Endothelial cell of umbilical vein (primary cell): ENCODE results near the gene GPR139. TPM values are rescaled to one million over a fixed set of nuclear protein-coding genes. Genes with fewer than 3 reads are reported as not detected.

Experiments
- BruUV-seq: library from RNA; stranded (reverse); fragments of 400-500 nt; replicated peaks from 2 replicates; lab custom pipeline; 2021; lab: Mats Ljungman, UMichigan
- CTCF ChIA-PET: fragments of 300-600, 350-600 bp; sonication (Branson Sonifier 250); formaldehyde crosslinking; loops from one replicate; lab custom pipeline; 2021; ENCODE audit warnings: antibody characterized with exemption, inconsistent platforms; lab: Charles Lee
- POLR2A ChIA-PET: fragments of 300-600, 350-600 bp; sonication (Branson Sonifier 250); formaldehyde crosslinking; loops from one replicate; lab custom pipeline; 2021; ENCODE audit warnings: antibody characterized with exemption, inconsistent platforms; lab: Charles Lee
- DNase-seq: peaks from one replicate; pipeline ENCODE4 v3.0.0-alpha.2; 2011; ENCODE audit warnings: low read depth, low spot score
- FAIRE-seq: peaks from 2 replicates; lab custom pipeline; 2011; peaks lifted over from hg19 to GRCh38; lab: Jason Lieb, UNC
- H2AFZ ChIP-seq: 2 replicates; pipeline ENCODE4 v1.6.0; 2012; ENCODE audit warnings: low read depth, low read length, control low read depth, inconsistent platforms
- H3K27ac ChIP-seq: 2 replicates; pipeline ENCODE4 v1.5.1; 2011; ENCODE audit warnings: low read depth, mild to moderate bottlenecking, control low read depth, low read length, moderate library complexity; ENCODE audit not compliant: insufficient read depth
- H3K27me3 ChIP-seq, 2 experiments: 2 replicates each; pipeline versions ENCODE4 v1.6.0 to v1.6.1; 2011; ENCODE audit warnings: low read length in 2 of 2, mixed read lengths in 1 of 2; ENCODE audit not compliant: control insufficient read depth in 2 of 2, insufficient read depth in 2 of 2
- H3K36me3 ChIP-seq, 2 experiments: 2 replicates in 1 of 2; 3 replicates in 1 of 2; pipeline ENCODE4 v1.5.1; 2011; ENCODE audit warnings: low read length in 2 of 2, mild to moderate bottlenecking in 1 of 2, moderate library complexity in 1 of 2; ENCODE audit not compliant: control insufficient read depth in 2 of 2, insufficient read depth in 2 of 2; ENCODE audit errors: extremely low read depth in 1 of 2
- H3K4me1 ChIP-seq: 3 replicates; pipeline ENCODE4 v1.5.1; 2011; ENCODE audit warnings: mild to moderate bottlenecking, low read length; ENCODE audit not compliant: control insufficient read depth, insufficient read depth; ENCODE audit errors: extremely low read depth
- H3K4me2 ChIP-seq: 2 replicates; pipeline ENCODE4 v1.6.1; 2011; ENCODE audit warnings: low read length, control low read depth, mixed read lengths; ENCODE audit not compliant: insufficient read depth
- H3K4me3 ChIP-seq, 3 experiments: fragments of 200-600 bp in 1 of 3; sonication (generic), shearing (Covaris generic) in 1 of 3; replicated peaks in 1 of 3; 2 replicates each; pipeline ENCODE4 v1.5.1; 2011 to 2016; ENCODE audit warnings: control low read depth in 3 of 3, low read length in 3 of 3, mild to moderate bottlenecking in 2 of 3, inconsistent platforms in 1 of 3, low read depth in 1 of 3, moderate library complexity in 1 of 3; ENCODE audit not compliant: insufficient read depth in 1 of 3
- H3K79me2 ChIP-seq: 2 replicates; pipeline ENCODE4 v1.6.0; 2012; ENCODE audit warnings: low read length, inconsistent platforms; ENCODE audit not compliant: control insufficient read depth, insufficient read depth
- H3K9ac ChIP-seq: replicated peaks from 2 replicates; pipeline ENCODE3; 2011; ENCODE audit warnings: low read length, control low read depth; ENCODE audit not compliant: insufficient read depth; ENCODE audit errors: extremely low read depth
- H3K9me1 ChIP-seq: replicated peaks from 3 replicates; pipeline ENCODE4 v1.6.0; 2011; ENCODE audit warnings: mild to moderate bottlenecking, low read length; ENCODE audit not compliant: control insufficient read depth, insufficient read depth; ENCODE audit errors: extremely low read depth
- H3K9me3 ChIP-seq: replicated peaks from 2 replicates; pipeline ENCODE4 v1.5.1; 2012; ENCODE audit warnings: low read length, inconsistent platforms; ENCODE audit not compliant: control insufficient read depth, insufficient read depth
- H4K20me1 ChIP-seq: replicated peaks from 2 replicates; pipeline ENCODE3; 2011; ENCODE audit warnings: mild to moderate bottlenecking, low read length; ENCODE audit not compliant: control insufficient read depth, insufficient read depth; ENCODE audit errors: extremely low read depth
- GATA2 ChIP-seq: IDR thresholded peaks from 2 replicates; pipeline ENCODE4 v1.7.0; 2011; ENCODE audit warnings: low read depth, mild to moderate bottlenecking, moderate library complexity, mixed read lengths, low read length; ENCODE audit not compliant: insufficient read length, insufficient read depth
- MYC ChIP-seq: IDR thresholded peaks from one replicate; pipeline ENCODE4 v1.6.1; 2011; ENCODE audit warnings: mild to moderate bottlenecking, low read depth, low read length
- POLR2A ChIP-seq: IDR thresholded peaks from 2 replicates; pipeline ENCODE4 v1.6.1; 2012; ENCODE audit warnings: low read depth, mild to moderate bottlenecking, control low read depth, low read length
- dilution Hi-C: fragments of 300-500 bp; cut with MboI; formaldehyde crosslinking; loops from one replicate; pipeline ENCODE4 v1.15.0; 2019; ENCODE audit warnings: low sequenced_read_pairs; ENCODE audit not compliant: extremely low pct_ligation_motif_present
- intact Hi-C: fragments of 100-400 bp; cut with micrococcal nuclease; formaldehyde crosslinking; loops from one replicate; pipeline ENCODE4 v1.10.0; 2022
- polyA plus RNA-seq, 4 experiments: library from polyadenylated mRNA; depleted of rRNA in 3 of 4; stranded (reverse) in 3 of 4; unstranded in 1 of 4; fragments of >200 nt; gene quantifications; 2 replicates each; pipeline versions ENCODE4 v1.2.1 to v1.2.3, GENCODE V29; 2011 to 2012; ENCODE audit warnings: missing spikeins in 1 of 4
- total RNA-seq: library from RNA; stranded (reverse); gene quantifications from 2 replicates; pipeline ENCODE4 v1.2.3, GENCODE V29; 2021
- TF ChIP-seq, protein P1 (sequence below): IDR thresholded peaks from 2 replicates; pipeline ENCODE4 v1.6.1; 2011; ENCODE audit not compliant: insufficient read depth, insufficient read length

The GPR139 gene
- total and polyA plus RNA-seq, 2 donors (not counting 3 experiments of a cell fraction or from before 2014, with no cell fraction given): not detected

DNA sequence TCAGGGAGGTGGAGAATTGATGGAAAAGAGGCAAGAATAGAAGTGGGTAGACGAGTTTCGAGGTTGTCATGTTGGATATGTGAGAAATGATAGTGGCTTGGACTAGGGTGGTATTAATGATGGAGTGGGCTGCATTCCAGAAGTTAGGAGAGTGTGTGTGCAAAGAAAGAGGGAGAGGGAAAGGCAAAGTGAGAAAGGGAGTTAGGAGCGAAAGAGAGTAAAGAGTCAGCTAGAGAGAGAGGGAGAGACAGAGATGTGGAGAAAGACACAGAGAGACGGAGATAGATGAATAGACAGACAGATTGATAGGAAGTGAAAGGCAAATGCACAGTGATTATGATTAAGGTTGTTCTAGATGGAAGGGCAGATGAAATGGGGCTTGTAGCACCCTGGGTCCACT lies 5.4 kb upstream of the GPR139 start:
- H3K9ac ChIP-seq: no peak overlapping the region
- no TSS peak for BruUV-seq
- POLR2A ChIA-PET: no interaction called here
- H3K9me3 ChIP-seq: no peaks in the 10 kb centered on the region
- H3K4me1 ChIP-seq: no peaks in the 10 kb centered on the region
- dilution Hi-C loops: no loop called here
- TF ChIP-seq POLR2A: no peak
- no peaks in the 10 kb centered on the region for H3K36me3 ChIP-seq
- intact Hi-C loops: no loop called here
- CTCF ChIA-PET: no interaction called here
- DNase-seq: no peak
- H2AFZ ChIP-seq: no peak overlapping the region
- no peaks in the 10 kb centered on the region for H3K79me2 ChIP-seq
- no peak for FAIRE-seq
- no peak overlapping the region for H3K27ac ChIP-seq
- no peak overlapping the region for H3K4me2 ChIP-seq
- H3K9me1 ChIP-seq: no peaks in the 10 kb centered on the region
- no peaks in the 10 kb centered on the region for H4K20me1 ChIP-seq
- H3K27me3 ChIP-seq: peaks cover 0 to 1% of the 10 kb centered on the region in 2 experiments
- no peak overlapping the region for H3K4me3 ChIP-seq

DNA sequence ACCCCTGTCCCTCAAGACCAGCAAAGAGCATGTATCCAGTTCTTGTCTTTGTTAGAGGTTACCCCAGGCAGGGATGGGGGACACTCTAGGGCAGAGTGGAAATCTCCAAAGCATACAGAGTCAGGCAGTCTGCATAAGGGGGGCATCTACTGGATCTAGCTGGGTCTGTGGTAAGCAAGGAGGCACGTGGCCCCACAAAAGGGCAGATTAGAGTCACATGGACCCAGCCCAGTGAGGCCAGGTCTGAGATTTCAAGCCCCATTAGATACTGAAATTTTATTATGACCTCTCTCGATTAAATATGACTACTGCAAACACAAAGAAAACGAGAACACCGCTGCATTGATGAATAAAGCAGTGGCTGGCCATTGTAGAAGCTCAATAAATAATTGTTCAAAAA lies 1.6 kb upstream of the GPR139 start:
- Histone ChIP-seq H3K36me3 (no peaks in the 10 kb centered on the region), H3K27ac (no peak overlapping the region), H3K9me3 (no peaks in the 10 kb centered on the region), H3K27me3 (peaks cover 0 to 5% of the 10 kb centered on the region in 2 experiments), H3K4me3 (no peak overlapping the region), H3K4me1 (no peaks in the 10 kb centered on the region), H3K9ac (no peak overlapping the region), H2AFZ (no peak overlapping the region), H3K79me2 (no peaks in the 10 kb centered on the region), H3K4me2 (no peak overlapping the region), H4K20me1 (no peaks in the 10 kb centered on the region), H3K9me1 (no peaks in the 10 kb centered on the region)
- dilution Hi-C loops (no loop called here), intact Hi-C loops (no loop called here)
- no TSS peak for BruUV-seq
- POLR2A ChIA-PET: no interaction called here
- TF ChIP-seq MYC (no peak), GATA2 (no peak)
- TF ChIP-seq, protein P1, sequence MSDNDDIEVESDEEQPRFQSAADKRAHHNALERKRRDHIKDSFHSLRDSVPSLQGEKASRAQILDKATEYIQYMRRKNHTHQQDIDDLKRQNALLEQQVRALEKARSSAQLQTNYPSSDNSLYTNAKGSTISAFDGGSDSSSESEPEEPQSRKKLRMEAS: no peak
- DNase-seq (no peak), FAIRE-seq (no peak)
- CTCF ChIA-PET: no interaction called here
